SU-DHL-6 (cell line): ENCODE data around the gene LRRC71.

Experiments
- H2AFZ ChIP-seq: fragments of 200-600 bp; sonication (generic); 2 replicates; pipeline ENCODE4 v1.6.1; 2014; ENCODE audit warnings: low read depth, mild to moderate bottlenecking, moderate library complexity, mixed read lengths, antibody characterized with exemption, low read length; ENCODE audit not compliant: severe bottlenecking
- H3F3A ChIP-seq: fragments of 200-600 bp; shearing (Covaris generic); 2 replicates; pipeline ENCODE4 v1.6.0; 2016; ENCODE audit warnings: antibody characterized with exemption, mild to moderate bottlenecking; ENCODE audit not compliant: insufficient read depth
- H3K27ac ChIP-seq: fragments of 200-600 bp; sonication (generic); 2 replicates; pipeline ENCODE4 v1.5.1; 2016; ENCODE audit warnings: low read depth, mild to moderate bottlenecking, low read length, moderate library complexity, mixed read lengths
- H3K27me3 ChIP-seq: fragments of 200-600 bp; sonication (generic), shearing (Covaris generic); 2 replicates; pipeline ENCODE4 v1.6.0; 2014; ENCODE audit warnings: mild to moderate bottlenecking, low read length
- H3K36me3 ChIP-seq: fragments of 200-600 bp; sonication (generic); 2 replicates; pipeline ENCODE4 v1.6.1; 2014; ENCODE audit warnings: mild to moderate bottlenecking, low read length, mixed read lengths
- H3K4me2 ChIP-seq: fragments of 300-600, 200-600 bp; shearing (Covaris generic), sonication (generic); 2 replicates; pipeline ENCODE4 v1.6.0; 2014; ENCODE audit warnings: low read length, low read depth, mild to moderate bottlenecking; ENCODE audit not compliant: poor library complexity, severe bottlenecking
- H3K4me3 ChIP-seq: fragments of 200-600 bp; sonication (generic); 2 replicates; pipeline ENCODE4 v1.5.1; 2014; ENCODE audit warnings: antibody characterized with exemption, low read length, mild to moderate bottlenecking, mixed read lengths; ENCODE audit not compliant: insufficient read depth, poor library complexity, severe bottlenecking
- H3K79me2 ChIP-seq: fragments of 200-600 bp; sonication (generic); 2 replicates; pipeline ENCODE4 v1.6.1; 2014; ENCODE audit warnings: mild to moderate bottlenecking, low read length, moderate library complexity; ENCODE audit not compliant: insufficient read depth
- H3K9ac ChIP-seq: fragments of 200-600 bp; sonication (generic); 2 replicates; pipeline ENCODE4 v1.7.0; 2014; ENCODE audit warnings: mild to moderate bottlenecking, low read length
- H3K9me2 ChIP-seq: fragments of 200-600 bp; sonication (generic); replicated peaks from 2 replicates; pipeline ENCODE4 v1.6.1; 2014; ENCODE audit warnings: low read length; ENCODE audit not compliant: insufficient read depth
- H3K9me3 ChIP-seq: fragments of 200-600 bp; sonication (generic); 2 replicates; pipeline ENCODE4 v1.6.1; 2014; ENCODE audit warnings: low read length, mixed read lengths; ENCODE audit not compliant: insufficient read depth
- H4K20me1 ChIP-seq: fragments of 200-600 bp; sonication (generic); 2 replicates; pipeline ENCODE4 v1.6.1; 2014; ENCODE audit warnings: low read depth, mild to moderate bottlenecking, antibody characterized with exemption, low read length, moderate library complexity, mixed read lengths
- CTCF ChIP-seq: fragments of 200-600 bp; sonication (generic); IDR thresholded peaks from one replicate; pipeline ENCODE4 v1.5.1; 2017; ENCODE audit warnings: antibody characterized with exemption, mild to moderate bottlenecking, low read length, moderate library complexity; ENCODE audit not compliant: insufficient read depth, poor library complexity, severe bottlenecking
- EZH2phosphoT487 ChIP-seq: fragments of 200-600 bp; sonication (generic), shearing (Covaris generic); conservative IDR thresholded peaks from 2 replicates; pipeline ENCODE4 v1.6.1; 2018; ENCODE audit warnings: mild to moderate bottlenecking, antibody characterized with exemption, low read length, moderate library complexity, mixed read lengths

LRRC71 gene

GRCh38 chr1:156904187-156904959 is 16.1 kb upstream of the LRRC71 start:
- H3K4me2 ChIP-seq: no peak overlapping the region
- H2AFZ ChIP-seq: no peak overlapping the region
- no peak for TF ChIP-seq EZH2phosphoT487
- TF ChIP-seq CTCF: no peak
- H3K4me3 ChIP-seq: no peak overlapping the region
- no peak overlapping the region for H3K27ac ChIP-seq
- no peaks in the 10 kb centered on the region for H3K27me3 ChIP-seq
- H4K20me1 ChIP-seq: no peaks in the 10 kb centered on the region
- H3K9ac ChIP-seq: no peak overlapping the region
- no peaks in the 10 kb centered on the region for H3K9me2 ChIP-seq
- H3K36me3 ChIP-seq: no peaks in the 10 kb centered on the region
- H3F3A ChIP-seq: no peaks in the 10 kb centered on the region
- H3K79me2 ChIP-seq: no peaks in the 10 kb centered on the region
- H3K9me3 ChIP-seq: no peaks in the 10 kb centered on the region

GRCh38 chr1:156905176-156905575 is 15.3 kb upstream of the LRRC71 start:
- Histone ChIP-seq H3K27ac (no peak overlapping the region), H2AFZ (no peak overlapping the region), H3K9me3 (no peaks in the 10 kb centered on the region), H3K4me3 (no peak overlapping the region), H4K20me1 (no peaks in the 10 kb centered on the region), H3K9ac (no peak overlapping the region), H3K9me2 (no peaks in the 10 kb centered on the region), H3K4me2 (no peak overlapping the region), H3F3A (no peaks in the 10 kb centered on the region), H3K79me2 (no peaks in the 10 kb centered on the region), H3K36me3 (no peaks in the 10 kb centered on the region), H3K27me3 (no peaks in the 10 kb centered on the region)
- no peak for TF ChIP-seq CTCF
- TF ChIP-seq EZH2phosphoT487: no peak

- H3F3A ChIP-seq: no peaks in the 10 kb centered on the region
- no peaks in the 10 kb centered on the region for H3K27me3 ChIP-seq
- no peak overlapping the region for H2AFZ ChIP-seq
- no peaks in the 10 kb centered on the region for H3K9me3 ChIP-seq
- no peaks in the 10 kb centered on the region for H3K79me2 ChIP-seq
- H4K20me1 ChIP-seq: no peaks in the 10 kb centered on the region
- TF ChIP-seq EZH2phosphoT487 (no peak), CTCF (no peak)
- no peak overlapping the region for H3K9ac ChIP-seq
- H3K4me3 ChIP-seq: no peak overlapping the region
- H3K9me2 ChIP-seq: no peaks in the 10 kb centered on the region
- H3K4me2 ChIP-seq: no peak overlapping the region
- no peak overlapping the region for H3K27ac ChIP-seq
- H3K36me3 ChIP-seq: no peaks in the 10 kb centered on the region
These were observed 14.8 kb upstream of the LRRC71 start for GRCh38 chr1:156905651-156906050.
